ENCODE results near the gene SLC9A7.

Gene SLC9A7

DNA sequence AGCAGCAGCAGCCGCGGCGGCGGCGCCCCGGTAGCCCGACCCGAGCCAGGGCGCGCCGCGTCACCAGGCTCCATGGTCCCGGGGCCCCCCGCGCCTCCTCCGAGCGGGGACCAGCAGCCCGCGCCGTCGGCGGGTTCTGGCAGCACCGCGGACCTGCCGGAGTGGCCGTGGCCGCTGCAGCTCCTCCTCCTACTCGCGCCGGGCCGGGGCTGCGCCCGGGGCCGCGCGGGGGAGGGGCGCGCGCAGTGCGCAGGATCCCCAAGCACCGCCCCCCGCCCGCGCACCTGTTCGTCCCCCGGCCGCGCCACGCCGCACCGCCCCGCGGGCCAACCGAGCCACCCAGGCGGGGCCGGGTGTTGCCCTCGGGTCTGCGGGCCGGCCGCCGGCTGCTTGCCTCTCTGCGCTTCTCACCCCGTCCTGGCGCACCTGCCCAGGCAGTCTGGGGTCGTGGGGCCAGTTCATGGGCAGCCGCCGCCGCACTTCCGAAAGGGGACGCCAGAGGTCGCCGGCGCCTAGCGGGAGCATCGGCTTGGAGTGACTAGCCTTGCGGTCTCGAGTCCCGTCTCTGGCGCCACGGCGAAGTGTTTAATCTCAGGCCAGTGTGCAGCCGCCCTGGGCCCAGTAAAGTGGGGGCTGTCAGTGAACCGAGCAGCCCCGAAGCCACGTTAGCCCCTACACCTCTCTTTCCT, at the start of gene SLC9A7:
TSS of gene SLC9A7 (minus strand) at position 163 of the 689 bp plus-strand sequence. CDS start at position 74, 89 bp downstream.
- TF ChIP-seq, protein P1, sequence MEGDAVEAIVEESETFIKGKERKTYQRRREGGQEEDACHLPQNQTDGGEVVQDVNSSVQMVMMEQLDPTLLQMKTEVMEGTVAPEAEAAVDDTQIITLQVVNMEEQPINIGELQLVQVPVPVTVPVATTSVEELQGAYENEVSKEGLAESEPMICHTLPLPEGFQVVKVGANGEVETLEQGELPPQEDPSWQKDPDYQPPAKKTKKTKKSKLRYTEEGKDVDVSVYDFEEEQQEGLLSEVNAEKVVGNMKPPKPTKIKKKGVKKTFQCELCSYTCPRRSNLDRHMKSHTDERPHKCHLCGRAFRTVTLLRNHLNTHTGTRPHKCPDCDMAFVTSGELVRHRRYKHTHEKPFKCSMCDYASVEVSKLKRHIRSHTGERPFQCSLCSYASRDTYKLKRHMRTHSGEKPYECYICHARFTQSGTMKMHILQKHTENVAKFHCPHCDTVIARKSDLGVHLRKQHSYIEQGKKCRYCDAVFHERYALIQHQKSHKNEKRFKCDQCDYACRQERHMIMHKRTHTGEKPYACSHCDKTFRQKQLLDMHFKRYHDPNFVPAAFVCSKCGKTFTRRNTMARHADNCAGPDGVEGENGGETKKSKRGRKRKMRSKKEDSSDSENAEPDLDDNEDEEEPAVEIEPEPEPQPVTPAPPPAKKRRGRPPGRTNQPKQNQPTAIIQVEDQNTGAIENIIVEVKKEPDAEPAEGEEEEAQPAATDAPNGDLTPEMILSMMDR (IDR thresholded peaks at IDR 0.05; ENCODE audit: extremely low read depth, insufficient read depth, missing control alignments), result peak; percentile 80
- peak; percentile 78 for DNase-seq (ENCODE audit: low spot score)
- in situ Hi-C loops (cut with MboI; ENCODE audit: low pct_unique_long_range_greater_than_20kb, low sequenced_read_pairs, unreplicated experiment), result no loop called here

DNA sequence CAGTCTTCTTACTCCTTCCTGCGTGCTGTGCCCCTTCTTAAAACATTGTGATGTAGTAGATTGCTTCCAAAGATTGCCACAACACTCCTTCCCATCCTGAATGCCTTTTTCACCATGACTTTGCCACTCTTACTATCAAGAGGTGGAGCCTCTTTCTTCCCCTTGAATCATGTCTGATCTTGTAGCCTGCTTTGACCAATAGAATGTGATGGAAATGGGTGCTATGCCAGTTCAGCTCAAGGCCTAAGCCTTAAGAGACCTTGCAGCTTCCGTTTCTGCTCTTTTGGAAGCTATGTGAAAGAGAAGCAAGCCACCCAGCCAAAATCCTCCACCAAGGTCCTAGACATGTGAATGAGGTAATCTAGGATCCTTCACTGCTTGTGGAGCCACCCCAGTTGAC, 46.4 kb upstream of the SLC9A7 start:
- in situ Hi-C loops (cut with MboI; ENCODE audit: low pct_unique_long_range_greater_than_20kb, low sequenced_read_pairs, unreplicated experiment), result no loop called here
- TF ChIP-seq, protein P1 (IDR thresholded peaks at IDR 0.05; ENCODE audit: extremely low read depth, insufficient read depth, missing control alignments), result no peak

DNA sequence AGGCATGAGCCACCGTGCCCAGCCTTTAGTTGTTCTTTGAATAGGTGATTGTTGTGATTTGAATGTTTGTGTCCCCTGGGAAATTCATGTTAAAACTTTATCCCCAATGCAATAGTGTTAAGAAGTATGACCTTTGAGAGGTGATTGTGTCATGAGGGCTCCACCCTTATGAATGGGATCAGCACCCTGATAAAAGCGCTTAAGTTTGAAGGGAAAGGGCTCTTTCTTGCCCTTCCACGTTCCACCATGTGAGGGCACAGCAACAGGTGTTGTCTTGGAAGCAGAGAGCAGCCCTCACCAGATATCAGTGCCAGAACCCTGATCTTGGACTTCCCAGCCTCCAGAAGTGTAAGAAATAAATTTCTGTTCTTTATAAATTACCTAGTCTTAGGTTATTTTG, 44.2 kb upstream of the SLC9A7 start:
- DNase-seq (ENCODE audit: low spot score), result no peak
- in situ Hi-C loops (cut with MboI; ENCODE audit: low pct_unique_long_range_greater_than_20kb, low sequenced_read_pairs, unreplicated experiment), result no loop called here

More for the DNA sequence above, 46.4 kb upstream of the SLC9A7 start:
- no peak for DNase-seq (ENCODE audit: low spot score)

DNA sequence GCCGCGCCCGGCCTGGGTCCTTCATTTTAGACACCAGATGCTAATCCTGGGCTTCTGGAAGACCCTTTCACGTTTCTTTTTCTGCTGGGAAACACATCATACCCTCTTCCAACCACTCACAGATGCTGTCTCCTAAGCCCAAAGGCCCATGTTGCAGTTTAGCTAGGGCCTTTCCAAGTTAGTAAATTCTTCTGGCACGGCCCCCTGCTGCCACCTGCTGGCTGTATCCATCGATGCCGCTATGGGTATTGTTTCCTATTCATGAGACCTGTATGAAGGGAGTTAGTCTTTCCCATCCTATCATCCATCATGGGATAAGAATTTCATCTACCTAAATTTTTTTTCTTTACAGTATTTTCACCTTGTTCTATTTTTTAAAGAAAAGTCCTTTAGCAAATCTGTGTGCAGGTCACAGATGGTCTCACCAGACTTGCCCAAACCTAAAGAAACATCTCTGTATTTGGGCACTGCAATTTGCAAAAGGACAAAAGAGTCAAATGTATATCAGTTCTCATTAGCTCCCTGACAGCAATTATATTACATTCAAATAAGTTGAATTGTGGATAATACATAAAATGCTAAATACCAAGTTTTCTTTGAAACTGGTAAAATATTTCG, 37.8 kb upstream of the SLC9A7 start:
- TF ChIP-seq, protein P1 (IDR thresholded peaks at IDR 0.05; ENCODE audit: extremely low read depth, insufficient read depth, missing control alignments), result peak; percentile 84
- in situ Hi-C loops (cut with MboI; ENCODE audit: low pct_unique_long_range_greater_than_20kb, low sequenced_read_pairs, unreplicated experiment), result loop anchor here (25.0 kb wide), 1 partner anchor 384 kb away; no protein-coding TSS in a partner anchor
- DNase-seq (ENCODE audit: low spot score), result peak; percentile 58

More for the DNA sequence above, 44.2 kb upstream of the SLC9A7 start:
- TF ChIP-seq, protein P1 (IDR thresholded peaks at IDR 0.05; ENCODE audit: extremely low read depth, insufficient read depth, missing control alignments), result peak; percentile 46

DNA sequence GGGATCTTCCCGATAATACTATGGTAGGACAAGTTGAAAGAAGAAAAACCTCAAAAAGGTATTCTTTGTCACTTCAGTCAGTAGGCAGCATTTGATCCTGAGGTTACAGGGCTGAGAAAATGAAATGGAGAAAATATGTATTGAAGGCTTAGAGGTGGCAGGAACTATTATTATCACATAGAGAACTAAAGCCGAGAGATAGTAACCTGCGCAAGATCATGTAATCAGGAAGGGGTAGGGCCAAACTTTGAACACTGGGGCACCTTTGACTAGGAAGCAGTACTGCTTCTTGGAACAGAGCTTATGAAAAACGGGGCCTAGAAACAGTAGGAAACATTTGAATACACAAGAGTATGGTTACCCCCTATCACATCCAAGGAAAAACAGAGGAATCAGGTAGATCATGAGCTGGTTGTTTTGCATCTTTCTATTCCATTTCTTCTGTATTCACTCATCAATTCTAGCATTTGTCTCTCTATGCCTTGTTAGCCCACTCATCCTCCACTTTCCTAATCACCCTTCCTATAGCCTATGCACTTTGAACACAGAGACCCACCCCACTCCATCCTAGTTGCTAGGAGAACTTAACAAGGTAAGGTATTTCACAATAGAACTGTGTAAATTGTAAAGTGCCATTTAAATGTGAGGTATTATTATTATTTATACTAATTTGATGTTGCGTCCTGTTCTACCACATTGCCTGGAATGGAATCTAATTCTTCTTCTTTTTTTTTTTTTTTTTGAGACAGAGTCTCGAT, 34.6 kb upstream of the SLC9A7 start:
- in situ Hi-C loops (cut with MboI; ENCODE audit: low pct_unique_long_range_greater_than_20kb, low sequenced_read_pairs, unreplicated experiment), result loop anchor here (25.0 kb wide), 1 partner anchor 381 kb away; no protein-coding TSS in a partner anchor
- TF ChIP-seq, protein P1 (IDR thresholded peaks at IDR 0.05; ENCODE audit: extremely low read depth, insufficient read depth, missing control alignments), result no peak
- DNase-seq (ENCODE audit: low spot score), result no peak

DNA sequence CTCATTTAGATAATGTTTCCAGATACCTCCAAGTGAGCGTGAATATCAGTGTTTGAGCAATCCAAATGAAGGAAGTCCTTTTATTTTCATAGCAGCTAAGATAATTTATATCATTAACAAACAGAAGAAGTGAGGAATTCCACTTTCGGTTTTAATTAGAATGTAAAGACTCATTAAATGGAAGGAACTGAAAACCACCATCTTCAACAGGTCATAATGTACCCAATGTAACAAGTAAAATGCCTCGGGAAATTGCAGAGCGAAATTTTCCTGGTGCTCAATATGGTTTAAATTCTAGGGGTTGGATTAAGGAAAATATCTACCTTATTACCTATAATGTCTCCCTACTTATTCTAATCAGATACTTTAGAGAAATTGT, 33.9 kb upstream of the SLC9A7 start:
- in situ Hi-C loops (cut with MboI; ENCODE audit: low pct_unique_long_range_greater_than_20kb, low sequenced_read_pairs, unreplicated experiment), result loop anchor here (25.0 kb wide), 1 partner anchor 380 kb away; no protein-coding TSS in a partner anchor
- no peak for DNase-seq (ENCODE audit: low spot score)
- TF ChIP-seq, protein P1 (IDR thresholded peaks at IDR 0.05; ENCODE audit: extremely low read depth, insufficient read depth, missing control alignments), result no peak
